GM19324 (cell line): ENCODE data around the gene LRRC25.
"Not testable (repeated sequence)": the region's sequence is repeated elsewhere in the genome, so short reads cannot be mapped to it uniquely, and the experiment has no call there.

Experiments used
- ATAC-seq: cut with Tn5 transposase; IDR thresholded peaks from one replicate; pipeline ENCODE4 v1.9.1; 2021; ENCODE audit warnings: mild to moderate bottlenecking, moderate library complexity; ENCODE audit not compliant: unreplicated experiment, low FRiP score

The LRRC25 gene

DNA sequence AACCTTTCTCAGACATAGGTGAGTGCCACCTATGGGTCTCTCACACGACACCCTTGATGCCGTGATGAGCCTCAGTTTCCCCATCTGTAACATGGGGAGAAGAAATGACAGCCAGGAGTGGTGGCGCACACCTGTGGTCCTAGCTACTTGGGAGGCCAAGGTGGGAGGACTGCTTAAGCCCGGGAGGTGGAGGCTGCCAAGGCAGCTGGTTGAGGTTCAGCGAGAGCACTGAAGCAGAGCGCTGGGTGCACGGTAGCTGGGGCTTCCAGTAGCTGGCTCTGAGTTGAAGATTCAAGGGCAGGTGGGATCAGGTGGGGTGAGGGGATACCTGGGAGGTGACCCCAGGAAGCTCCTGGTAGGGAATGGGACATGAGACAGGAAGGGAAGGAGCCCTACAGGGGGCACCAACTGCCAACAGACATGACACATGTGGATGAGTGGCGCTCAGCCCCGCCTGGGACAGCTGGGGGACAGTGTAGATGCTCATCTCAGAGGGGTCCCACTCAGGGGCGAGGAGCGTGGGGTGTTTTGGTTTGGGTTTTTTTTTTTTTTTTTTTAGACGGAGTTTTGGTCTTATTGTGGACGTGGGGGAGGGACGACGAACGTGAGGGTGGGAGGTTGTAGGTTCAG is 15.3 kb upstream of the LRRC25 start:
- ATAC-seq = no peak

DNA sequence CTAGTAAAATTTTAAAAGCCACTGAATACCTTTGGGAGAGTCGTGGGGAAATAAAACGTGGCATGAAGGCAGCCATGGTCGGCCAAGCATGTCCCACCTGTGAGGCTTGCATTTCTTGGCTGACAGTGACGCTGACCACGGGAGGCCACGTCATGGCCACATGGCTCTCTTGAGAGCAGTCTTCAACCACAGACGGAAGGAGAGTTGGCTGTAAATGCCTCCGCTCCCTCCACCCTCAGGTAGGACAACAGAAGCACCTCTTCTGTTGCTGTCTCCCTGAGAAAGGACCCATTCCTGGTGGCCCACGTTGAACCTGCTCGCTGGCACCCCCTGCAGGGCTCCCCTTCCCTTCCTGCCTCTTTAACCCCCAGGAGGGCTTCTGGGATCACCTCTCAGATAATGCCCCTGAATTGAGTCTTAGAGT is 10.6 kb upstream of the LRRC25 start:
- ATAC-seq = no peak

DNA sequence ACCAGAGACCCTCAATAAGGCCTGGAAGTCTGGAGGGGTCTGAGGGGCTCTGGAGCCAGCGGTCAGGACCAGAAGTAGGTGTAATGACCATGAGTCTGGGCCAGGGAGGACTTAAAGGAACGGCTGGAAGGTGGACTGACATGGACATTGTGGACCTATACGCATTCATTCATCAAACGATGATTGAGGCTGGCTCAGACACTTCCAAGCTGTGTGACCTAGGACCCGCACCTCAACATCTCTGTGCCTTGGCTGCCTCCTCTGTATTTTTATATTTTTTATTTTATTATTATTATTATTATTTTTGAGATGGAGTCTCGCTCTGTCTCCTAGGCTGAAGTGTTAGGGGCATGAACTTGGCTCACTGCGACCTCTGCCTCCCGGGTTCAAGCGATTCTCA is 9.3 kb upstream of the LRRC25 start:
- no peak for ATAC-seq

DNA sequence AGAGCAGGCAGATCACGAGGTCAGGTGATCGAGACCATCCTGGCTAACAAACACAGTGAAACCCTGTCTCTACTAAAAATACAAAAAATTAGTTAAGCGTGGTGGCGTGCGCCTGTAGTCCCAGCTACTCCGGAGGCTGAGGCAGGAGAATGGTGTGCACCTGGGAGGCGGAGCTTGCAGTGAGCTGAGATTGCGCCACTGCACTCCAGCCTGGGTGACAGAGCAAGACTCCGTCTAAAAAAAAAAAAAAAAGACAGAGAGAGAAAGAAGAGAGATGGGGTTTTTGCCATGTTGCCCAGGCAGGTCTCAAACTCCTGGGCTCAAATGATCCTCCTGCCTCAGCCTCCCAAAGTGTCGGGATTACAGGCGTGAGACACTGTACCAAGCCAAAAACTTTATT is 8.3 kb upstream of the LRRC25 start:
- not testable (repeated sequence) for ATAC-seq

DNA sequence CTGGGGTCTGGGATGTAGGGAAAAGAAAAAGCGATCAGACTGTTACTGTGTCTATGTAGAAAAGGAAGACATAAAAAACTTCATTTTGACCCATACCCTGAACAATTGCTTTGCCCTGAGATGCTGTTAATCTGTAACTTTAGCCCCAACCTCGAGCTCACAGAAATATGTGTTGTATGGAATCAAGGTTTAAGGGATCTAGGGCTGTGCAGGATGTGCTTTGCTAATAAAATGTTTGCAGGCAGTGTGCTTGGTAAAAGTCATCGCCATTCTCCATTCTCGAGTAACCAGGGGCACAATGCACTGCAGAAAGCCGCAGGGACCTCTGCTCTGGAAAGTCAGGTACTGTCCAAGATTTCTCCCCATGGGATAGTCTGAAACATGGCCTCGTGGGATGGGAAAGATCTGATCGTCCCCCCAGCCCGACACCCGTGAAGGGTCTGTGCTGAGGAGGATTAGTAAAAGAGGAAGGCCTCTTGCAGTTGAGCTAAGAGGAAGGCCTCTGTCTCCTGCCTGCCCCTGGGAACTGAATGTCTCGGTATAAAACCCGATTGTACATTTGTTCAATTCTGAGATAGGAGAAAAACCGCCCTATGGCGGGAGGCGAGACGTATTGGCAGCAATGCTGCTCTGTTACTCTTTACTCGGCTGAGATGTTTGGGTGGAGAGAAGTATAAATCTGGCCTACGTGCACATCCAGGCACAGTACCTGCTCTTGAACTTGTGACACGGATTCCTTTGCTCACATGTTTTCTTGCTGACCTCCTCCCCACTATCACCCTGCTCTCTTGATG is 5.2 kb upstream of the LRRC25 start:
- ATAC-seq = not testable (repeated sequence)

DNA sequence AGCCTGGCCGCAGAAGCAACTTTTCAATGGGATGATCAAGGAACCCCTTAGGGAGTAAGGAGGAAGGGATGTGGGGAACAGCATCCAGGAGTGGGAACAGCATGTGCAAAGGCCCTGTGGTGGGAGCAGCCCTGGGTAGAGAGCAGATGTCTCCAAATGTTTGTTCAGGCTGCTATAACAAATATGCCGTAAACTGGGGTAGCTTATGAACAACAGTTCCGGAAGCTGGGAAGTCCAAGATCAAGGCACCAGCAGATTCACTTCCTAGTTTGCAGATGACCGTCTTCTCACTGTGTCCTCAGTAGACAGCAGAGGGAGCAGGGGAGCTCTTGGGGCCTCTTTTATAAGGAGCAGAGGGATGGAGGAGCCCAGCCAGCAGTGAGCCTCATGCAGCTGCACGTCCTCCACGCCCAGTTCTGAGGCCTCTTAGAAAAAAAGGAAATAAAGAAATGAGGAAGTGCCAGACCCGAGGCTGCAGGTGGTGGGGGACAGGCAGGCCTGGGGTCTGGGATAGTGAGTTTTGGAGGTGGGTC is 4.2 kb upstream of the LRRC25 start:
- ATAC-seq = no peak

DNA sequence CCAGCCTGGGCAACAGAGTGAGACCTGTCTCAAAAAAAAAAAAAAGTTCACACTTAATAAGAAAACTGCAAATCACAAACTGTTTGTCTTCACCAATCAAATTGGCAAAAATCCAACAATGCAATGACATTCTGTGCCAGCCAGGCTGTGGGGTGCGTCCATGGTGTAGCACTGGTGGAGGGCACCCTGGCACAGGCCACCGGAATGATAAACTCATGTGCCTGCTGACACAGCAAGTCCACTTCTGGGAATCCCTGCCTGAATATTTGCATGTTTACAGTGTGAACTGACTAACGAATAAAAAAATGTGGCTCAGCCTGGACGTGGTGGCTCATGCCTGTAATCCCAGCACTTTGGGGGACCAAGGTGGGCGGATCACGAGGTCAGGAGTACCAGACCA is 1.6 kb upstream of the LRRC25 start:
- no peak for ATAC-seq

DNA sequence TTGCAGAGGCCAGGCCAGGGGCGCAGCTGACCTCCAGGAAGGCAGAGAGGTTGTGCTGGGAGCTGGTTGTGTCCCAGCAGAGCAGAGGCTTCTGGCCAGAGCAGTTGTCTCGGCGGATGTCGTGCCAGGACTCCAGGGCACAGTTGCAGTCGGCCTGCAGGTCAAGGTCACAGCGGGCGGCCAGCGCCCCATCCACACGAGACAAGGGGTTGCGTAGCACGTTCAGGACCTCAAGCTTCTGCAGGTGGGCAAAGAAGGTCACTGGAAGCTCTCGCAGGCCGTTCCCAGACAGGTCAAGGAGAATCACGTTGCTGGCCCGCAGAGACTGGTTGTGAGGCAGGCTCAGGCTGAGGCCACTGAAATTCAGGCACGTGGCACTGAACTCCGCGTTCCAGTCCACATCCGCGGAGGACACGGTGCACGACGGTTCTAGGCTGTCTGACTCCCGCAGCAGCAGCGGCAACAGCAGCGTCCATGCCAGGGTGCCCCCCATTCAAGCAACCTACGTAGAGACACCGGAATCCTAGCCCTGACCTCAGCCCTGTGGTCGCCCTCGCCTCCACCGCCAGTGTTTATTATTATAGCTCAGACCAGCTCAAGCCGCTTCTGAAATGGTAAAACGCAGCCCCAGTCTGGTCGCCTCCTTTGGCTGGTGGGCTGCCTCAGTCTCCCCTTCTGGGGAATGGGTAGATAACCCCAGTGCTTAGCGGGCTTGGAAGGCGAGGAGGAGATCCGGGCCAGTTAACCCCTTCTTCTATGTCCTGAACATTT is 766 bp downstream of the LRRC25 start:
- no peak for ATAC-seq

DNA sequence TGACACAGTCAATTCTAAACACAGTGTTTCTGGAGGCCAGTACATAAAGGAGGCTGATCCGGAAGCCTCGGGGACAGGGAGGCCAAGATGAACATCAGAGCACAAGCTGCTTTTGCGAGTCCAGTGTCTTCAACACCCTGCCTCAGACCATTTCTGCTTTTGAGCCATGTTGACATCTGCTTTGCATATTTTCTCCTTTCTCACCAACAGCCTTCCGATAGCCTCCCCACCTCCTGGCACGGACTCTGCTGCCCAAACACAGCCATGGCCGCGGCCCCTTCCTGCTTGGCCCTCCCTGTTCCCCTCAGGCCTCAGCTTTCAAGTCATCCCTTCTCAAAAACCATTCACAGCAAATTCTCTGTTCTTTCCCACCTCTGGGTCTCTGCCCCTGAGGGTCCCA is 3.6 kb downstream of the LRRC25 start:
- no peak for ATAC-seq

DNA sequence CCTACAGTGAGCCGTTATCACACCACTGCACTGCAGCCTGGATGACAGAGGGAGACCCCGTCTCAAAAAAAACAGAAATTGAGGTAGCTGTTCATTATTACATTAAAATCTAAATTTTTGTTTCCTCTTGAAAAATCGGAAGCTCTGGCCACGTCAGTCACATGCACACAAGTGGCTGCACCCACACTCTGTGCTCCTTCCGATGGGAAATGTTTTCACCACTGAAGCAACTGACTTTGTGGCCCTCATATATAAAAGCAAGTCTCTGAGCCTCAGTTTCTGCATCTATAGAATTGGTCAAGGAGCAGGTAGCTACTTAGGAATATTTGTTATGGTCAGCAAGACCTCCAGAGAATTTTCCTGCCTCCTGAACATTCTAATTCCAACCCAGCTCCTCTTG is 4.5 kb downstream of the LRRC25 start:
- no peak for ATAC-seq

DNA sequence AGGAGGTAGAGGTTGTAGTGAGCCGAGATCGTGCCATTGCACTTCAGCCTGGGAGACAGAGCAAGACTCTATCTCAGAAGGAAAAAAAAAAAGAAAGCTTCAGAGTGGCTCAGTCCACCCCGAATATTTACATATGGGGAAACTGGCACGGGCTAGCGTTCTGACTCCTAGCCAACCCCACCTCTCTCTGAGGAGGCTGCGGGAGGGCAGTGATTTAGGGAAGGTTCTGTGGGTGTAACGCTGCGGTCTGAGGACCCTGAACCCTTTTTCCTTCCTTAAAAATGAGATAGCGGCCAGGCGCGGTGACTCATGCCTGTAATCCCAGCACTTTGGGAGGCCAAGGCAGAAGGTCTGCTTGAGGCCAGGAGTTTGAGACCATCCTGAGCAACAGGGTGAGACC is 5.0 kb downstream of the LRRC25 start:
- no peak for ATAC-seq

DNA sequence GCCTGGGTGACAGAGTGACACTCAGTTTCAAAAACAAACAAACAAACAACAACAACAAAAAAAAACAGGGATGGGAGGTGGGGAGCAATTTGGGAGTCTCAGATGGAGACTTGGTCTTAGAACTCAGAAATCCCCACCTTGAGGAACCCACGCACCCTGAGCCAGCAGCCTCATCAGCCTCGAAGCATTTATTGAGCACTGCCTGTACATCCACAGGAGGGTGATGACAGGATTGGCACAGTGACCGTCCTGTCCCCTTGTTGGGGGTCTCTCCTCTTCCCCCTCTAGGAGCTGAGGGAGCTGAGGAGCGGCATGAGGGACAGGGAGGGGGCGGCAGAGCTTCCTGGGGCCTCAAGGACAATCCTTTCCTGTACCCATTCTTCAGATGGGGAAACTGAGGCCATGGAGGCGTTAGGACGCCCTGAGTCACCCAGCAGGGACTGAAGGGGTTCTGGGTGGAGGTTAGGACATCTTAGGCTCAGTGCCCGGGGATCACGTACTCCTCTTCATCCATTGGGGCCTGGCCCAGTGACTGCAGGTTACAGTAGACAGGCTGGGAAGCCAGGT is 5.8 kb downstream of the LRRC25 start:
- ATAC-seq = no peak

DNA sequence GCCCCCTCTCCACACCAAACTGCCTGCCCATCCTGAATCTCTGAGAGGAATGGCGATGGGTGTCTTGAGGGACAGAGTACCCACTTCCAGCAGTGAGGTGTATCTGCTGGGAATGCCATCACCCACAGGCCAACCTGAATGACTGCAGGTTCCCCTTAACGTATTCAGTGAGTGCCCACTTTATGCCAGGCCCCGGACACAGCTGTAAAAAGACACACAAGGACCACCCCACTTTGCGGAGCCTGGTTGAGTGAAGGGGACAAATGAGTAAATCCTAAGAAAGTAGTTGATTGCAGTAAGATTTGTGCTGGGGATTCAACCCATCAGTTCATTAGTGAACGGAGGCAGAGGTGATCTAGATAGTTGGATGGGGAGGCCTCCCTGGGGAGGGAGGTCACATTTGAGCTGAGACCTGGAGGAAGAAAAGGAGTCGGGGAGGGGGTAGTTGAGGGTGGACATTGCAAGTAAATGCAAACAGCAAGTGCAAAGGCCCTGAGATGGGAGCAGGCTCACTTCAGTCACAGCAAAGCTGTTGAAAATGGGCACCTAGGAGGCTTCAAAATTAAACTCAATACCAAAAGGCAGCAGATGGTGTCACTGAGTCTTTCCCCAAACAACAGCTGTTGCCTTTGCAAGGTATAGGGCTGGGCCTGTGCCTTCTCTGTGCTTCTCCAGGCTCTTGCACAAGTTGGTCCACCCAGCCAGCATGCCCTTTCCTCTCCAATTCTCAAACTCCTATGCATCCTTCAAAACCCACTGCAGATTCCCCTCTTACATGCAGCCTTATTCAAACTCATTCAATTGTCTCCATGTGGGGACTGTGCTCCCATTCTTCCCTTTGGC is 7.1 kb downstream of the LRRC25 start:
- ATAC-seq = no peak

DNA sequence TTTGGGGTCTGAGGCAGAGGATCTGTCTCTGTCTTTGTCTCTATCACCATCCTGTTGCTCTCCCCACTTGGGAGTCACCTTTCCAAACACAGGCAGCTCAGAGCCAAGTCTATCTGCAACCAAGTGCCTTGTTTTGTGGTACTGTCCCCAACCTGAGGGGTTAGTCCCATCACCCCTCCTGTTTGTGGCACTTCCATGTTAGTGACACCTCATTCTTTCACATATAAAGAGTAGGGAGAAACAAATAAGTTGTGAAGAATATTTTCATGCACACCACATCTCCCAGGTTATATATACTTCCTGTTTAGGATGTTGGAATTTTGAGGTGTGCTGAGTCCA is 7.7 kb downstream of the LRRC25 start:
- no peak for ATAC-seq

DNA sequence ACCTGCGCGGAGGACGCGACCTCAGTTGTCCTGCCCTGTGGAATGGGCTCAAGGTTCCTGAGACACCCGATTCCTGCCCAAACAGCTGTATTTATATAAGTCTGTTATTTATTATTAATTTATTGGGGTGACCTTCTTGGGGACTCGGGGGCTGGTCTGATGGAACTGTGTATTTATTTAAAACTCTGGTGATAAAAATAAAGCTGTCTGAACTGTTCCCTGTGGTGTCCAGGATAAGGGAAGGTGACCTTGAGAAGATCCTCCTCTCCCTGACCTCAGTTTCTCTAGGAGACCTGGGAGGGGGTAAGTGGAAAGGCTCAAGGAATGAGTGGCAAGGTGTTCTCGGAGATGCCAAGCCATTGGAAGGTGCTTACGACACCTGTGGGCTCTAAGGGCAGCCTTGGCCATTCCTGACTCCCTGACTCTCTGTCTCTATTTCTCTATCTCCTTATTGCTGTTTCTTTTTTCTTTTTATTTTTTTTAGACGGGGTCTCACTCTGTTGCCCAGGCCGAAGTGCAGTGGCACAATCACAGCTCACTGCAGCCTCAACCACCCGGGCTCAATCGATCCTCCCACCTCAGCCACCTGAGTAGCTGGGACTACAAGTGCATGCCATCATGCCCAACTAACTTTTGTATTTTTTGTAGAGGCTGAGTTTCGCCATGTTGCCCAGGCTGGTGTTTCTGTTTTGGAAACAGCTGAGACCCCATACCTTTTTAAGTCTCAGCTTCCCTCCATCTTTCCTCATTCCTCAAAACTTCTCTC is 8.3 kb downstream of the LRRC25 start:
- ATAC-seq = no peak

DNA sequence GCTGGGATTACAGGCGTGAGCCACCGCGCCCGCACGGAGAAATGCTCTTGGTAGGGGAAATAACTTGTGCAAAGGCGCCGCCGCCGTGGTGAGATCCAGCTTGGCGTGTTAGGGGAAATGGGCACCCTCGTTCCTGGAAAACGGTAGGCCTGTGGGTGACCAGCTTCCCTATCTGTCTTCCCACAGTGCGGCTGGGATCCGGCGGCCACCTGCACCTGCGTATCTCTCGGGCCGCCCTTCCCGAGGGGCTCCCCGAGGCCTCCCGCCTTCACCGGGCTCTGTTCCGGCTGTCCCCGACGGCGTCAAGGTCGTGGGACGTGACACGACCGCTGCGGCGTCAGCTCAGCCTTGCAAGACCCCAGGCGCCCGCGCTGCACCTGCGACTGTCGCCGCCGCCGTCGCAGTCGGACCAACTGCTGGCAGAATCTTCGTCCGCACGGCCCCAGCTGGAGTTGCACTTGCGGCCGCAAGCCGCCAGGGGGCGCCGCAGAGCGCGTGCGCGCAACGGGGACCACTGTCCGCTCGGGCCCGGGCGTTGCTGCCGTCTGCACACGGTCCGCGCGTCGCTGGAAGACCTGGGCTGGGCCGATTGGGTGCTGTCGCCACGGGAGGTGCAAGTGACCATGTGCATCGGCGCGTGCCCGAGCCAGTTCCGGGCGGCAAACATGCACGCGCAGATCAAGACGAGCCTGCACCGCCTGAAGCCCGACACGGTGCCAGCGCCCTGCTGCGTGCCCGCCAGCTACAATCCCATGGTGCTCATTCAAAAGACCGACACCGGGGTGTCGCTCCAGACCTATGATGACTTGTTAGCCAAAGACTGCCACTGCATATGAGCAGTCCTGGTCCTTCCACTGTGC is 9.1 kb downstream of the LRRC25 start:
- ATAC-seq = peak; percentile 67

DNA sequence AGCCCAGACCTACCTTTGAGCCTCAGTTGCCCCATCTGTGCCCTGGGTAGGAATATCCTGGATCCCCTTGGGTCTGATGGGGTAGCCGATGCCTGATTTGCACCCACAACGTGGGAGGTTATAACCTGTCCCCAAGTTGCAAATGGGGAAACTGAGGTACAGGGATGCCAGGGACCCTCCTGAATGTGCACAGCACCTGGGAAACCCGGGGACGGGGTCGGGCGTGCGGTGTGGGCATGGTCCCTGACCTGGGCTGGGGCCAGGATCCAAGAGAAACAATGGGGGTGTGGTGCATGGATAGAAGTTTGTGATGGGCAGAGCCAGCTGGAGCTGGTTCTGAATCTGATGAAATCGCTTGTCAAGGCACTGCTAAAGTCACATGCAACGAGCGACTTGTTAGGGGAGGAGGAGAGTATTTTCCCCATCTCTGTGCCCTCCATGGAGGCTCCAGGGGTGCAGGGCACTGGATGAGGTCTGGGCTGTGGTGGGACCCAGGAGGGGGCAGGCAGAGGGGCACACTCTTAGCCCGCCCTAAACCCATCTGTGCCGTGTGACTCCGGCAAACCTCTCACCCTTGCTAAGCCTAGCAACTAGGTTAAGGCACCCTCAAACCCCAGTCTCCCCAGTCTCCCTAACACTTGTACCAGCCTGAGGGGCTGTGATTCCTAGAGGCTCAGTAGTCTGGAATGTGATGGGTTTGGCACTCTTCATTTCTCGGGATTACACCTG is 10.7 kb downstream of the LRRC25 start:
- no peak for ATAC-seq
